ENCODE results near the gene ADRA2A.

Gene ADRA2A

DNA sequence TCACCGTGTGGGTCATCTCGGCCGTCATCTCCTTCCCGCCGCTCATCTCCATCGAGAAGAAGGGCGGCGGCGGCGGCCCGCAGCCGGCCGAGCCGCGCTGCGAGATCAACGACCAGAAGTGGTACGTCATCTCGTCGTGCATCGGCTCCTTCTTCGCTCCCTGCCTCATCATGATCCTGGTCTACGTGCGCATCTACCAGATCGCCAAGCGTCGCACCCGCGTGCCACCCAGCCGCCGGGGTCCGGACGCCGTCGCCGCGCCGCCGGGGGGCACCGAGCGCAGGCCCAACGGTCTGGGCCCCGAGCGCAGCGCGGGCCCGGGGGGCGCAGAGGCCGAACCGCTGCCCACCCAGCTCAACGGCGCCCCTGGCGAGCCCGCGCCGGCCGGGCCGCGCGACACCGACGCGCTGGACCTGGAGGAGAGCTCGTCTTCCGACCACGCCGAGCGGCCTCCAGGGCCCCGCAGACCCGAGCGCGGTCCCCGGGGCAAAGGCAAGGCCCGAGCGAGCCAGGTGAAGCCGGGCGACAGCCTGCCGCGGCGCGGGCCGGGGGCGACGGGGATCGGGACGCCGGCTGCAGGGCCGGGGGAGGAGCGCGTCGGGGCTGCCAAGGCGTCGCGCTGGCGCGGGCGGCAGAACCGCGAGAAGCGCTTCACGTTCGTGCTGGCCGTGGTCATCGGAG lies 1.8 kb downstream of the ADRA2A start:
- no peak for TF ChIP-seq POLR2A (IDR thresholded peaks at IDR 0.05; ENCODE audit: low read depth, low read length)
- DNase-seq (ENCODE audit: insufficient read length, low spot score) (no peak), FAIRE-seq (no peak)

DNA sequence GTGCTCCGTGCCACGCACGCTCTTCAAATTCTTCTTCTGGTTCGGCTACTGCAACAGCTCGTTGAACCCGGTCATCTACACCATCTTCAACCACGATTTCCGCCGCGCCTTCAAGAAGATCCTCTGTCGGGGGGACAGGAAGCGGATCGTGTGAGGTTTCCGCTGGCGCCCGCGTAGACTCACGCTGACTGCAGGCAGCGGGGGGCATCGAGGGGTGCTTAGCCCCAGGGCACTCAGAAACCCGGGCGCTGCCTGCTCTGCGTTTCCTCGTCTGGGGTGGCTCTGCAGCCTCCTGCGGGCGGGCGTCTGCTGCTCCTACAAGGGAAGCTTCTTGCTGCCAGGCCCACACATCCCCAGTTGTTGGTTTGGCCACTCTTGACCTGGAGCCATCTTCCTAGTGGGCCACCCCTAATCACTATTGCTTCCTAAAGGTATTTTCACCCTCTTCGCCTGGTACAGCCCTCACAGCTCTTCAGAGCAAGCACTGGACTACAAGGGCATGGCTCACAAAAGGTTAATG lies 2.5 kb downstream of the ADRA2A start:
- FAIRE-seq (no peak), DNase-seq (ENCODE audit: insufficient read length, low spot score) (no peak)
- no peak for TF ChIP-seq POLR2A (IDR thresholded peaks at IDR 0.05; ENCODE audit: low read depth, low read length)

DNA sequence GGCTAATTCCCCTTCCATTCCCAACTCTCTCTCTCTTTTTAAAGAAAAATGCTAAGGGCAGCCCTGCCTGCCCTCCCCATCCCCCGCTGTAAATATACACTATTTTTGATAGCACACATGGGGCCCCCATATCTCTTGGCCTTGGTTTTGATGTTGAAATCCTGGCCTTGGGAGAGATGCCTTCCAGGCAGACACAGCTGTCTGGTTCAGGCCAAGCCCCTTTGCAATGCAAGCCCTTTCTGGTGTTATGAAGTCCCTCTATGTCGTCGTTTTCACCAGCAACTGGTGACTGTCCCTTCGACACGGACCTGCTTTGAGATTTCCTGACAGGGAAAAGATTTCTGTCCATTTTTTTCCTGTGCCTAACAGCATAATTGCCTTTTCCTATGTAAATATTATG lies 3.0 kb downstream of the ADRA2A start:
- DNase-seq (ENCODE audit: insufficient read length, low spot score) = no peak
- no peak for TF ChIP-seq POLR2A (IDR thresholded peaks at IDR 0.05; ENCODE audit: low read depth, low read length)
- FAIRE-seq = no peak

DNA sequence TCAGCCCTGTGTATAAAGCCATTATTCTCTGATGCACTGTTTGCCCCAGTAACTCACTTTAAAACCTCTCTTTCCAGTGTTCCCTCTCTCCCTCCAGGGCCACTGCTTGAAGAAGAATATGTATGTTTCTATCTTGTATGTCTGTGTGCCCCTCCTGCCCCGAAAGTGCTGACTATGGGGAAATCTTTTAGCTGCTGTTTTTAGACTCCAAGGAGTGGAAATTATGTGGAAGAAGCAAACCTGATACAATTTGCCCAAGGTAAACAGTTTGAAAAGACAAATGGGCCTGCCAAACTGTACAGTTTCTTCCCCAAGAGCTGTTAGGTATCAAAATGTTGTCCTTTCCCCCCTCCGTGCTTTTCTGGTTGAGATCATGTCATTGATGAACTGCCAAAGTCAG lies 3.4 kb downstream of the ADRA2A start:
- FAIRE-seq (no peak), DNase-seq (ENCODE audit: insufficient read length, low spot score) (no peak)
- no peak for TF ChIP-seq POLR2A (IDR thresholded peaks at IDR 0.05; ENCODE audit: low read depth, low read length)

DNA sequence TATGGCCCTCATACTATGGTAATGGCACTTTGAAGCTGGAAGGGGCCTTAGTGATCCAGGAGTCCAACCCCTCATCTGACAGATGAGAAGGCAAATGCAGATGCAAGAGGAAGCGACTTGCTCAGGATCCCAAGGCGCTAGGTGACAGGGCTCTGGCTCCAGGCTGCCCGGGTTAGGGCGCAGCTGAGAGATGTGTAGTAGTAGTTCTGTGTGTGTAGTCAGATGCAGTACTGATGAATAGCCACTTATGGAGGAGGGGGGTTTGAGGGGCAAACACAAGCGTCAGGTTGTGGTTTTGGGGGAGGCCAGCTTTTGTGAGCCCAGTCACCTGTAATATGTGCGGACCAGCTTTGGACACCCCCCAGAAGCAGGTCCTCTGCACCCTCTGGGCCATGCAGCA lies 4.8 kb downstream of the ADRA2A start:
- DNase-seq (ENCODE audit: insufficient read length, low spot score) = no peak
- FAIRE-seq = no peak
- TF ChIP-seq POLR2A (IDR thresholded peaks at IDR 0.05; ENCODE audit: low read depth, low read length) = no peak

DNA sequence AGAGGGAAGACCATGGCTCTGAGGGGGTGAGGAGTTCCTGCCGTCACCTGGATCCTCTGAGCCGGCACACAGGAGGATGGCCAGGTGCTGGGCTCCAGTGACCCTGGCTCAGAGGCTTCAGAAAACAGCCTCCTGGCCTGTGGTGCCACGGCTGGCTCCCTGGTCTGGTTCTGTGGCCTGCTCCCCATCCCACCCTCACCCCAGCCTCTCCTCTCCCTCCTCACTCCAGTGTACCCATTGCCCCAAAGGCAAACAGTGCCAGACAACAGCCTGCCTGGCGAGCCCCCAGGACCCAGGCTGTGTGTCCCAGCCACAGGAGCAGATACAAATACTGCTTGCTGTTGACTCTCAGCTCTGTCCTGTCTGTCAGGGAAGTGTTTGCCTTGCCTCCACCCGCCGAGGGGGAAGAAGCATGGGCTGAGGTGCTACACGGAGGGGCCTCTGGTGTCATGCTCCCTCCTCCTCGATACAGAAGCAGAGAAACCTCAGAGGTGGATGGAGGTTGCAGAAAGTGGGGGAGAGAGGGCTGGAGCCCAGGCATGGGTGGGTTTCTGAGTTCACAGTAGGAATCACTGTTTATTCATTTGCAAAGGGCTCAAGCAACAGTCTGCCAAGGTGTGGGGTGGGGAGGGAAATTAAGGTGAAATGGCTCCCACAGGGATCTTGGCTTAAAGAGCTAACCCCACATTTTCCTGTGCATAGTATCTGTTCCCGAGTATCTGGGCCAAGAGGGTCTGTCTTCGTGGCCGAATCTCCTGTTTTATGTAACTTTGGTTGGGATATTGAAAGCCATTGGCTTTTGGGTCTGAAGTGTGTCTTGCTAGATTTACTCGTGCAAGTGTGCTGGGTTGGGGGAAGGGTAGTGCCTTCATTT lies 5.5 kb downstream of the ADRA2A start:
- FAIRE-seq (no peak), DNase-seq (ENCODE audit: insufficient read length, low spot score) (no peak)
- TF ChIP-seq POLR2A (IDR thresholded peaks at IDR 0.05; ENCODE audit: low read depth, low read length) = no peak

DNA sequence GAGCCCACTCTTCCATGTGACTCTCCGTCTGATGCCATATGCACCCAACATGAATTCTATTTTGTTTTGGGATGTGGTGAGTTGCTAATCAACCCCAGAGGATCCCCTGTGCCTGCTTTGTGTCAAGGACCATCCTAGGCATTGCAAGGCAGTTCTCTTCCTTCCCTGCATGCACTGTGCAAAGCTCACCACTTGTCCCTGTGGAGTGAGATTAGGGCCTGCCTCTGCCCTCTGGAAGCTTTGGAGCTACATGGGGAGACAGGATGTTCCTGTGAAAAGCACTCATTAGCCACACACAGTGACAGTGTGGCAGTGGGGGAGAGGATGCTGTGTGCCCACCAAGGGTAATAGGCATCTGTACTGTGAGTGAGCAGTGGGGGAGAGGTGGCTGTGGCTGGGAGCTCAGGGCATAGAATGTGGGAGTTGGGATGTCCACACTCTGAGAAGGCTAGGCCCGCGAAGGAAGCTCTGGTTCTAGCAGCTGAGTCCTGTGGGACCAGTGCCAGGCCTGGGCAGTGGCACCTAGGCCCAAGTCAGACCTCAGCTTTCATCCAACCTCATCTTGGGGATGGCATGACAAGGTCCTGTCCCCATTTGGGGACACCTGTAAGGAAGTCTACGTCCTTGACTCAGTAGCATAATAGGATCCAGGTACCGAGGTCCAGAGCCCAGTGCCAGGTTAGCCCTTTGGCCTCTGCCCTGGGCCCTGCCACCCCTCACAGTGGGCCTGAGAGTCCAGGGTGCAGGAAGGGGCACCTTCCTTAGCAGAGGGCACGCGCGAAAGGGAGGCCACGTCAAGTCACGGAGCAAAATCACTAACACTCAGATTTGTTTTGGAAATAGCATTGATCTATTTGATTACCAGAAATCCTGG lies 6.6 kb downstream of the ADRA2A start:
- DNase-seq (ENCODE audit: insufficient read length, low spot score) = no peak
- FAIRE-seq = no peak
- TF ChIP-seq POLR2A (IDR thresholded peaks at IDR 0.05; ENCODE audit: low read depth, low read length) = no peak

DNA sequence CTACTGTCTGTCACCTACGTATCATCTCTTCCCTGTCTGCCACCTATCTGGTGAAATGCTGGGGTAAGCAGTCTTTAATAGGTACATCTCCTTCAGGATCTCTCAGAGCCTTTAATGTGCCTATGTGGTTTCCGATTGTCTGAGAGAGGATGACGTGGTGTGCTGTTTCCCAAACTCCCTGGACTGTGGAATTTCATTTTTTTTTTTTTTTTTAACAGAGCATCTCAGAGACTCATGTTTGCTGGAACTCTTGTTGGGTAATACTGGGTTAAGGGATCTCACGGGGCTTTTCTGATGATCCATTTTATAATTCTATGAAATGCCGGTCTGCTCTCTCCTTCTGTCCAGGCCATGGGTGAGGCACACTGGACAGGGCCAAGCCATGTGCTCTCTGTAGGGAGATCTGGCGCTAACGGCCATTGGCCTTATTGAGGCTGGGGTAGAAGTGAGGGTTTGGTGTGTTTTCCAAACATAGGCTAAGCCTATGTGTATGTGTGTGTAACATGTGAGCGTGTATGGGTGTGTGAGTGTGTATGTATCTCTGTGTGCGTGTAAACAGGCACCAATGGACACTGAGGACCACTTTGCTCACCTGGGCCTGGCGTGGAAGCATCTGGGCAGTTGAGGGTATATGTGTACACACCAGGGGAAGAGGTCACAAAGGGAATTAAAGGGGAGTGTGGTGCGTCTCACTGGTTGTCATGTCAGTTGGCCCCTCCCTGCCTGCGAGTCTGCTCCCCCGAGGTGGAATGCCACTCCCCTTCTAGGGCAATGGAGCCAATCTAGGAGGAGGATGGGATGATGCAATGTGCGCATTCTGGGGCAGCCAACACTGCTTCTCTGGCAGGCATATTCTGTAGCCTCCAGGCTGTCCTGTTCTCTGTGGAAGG lies 7.8 kb downstream of the ADRA2A start:
- TF ChIP-seq POLR2A (IDR thresholded peaks at IDR 0.05; ENCODE audit: low read depth, low read length) = no peak
- DNase-seq (ENCODE audit: insufficient read length, low spot score) (no peak), FAIRE-seq (no peak)

DNA sequence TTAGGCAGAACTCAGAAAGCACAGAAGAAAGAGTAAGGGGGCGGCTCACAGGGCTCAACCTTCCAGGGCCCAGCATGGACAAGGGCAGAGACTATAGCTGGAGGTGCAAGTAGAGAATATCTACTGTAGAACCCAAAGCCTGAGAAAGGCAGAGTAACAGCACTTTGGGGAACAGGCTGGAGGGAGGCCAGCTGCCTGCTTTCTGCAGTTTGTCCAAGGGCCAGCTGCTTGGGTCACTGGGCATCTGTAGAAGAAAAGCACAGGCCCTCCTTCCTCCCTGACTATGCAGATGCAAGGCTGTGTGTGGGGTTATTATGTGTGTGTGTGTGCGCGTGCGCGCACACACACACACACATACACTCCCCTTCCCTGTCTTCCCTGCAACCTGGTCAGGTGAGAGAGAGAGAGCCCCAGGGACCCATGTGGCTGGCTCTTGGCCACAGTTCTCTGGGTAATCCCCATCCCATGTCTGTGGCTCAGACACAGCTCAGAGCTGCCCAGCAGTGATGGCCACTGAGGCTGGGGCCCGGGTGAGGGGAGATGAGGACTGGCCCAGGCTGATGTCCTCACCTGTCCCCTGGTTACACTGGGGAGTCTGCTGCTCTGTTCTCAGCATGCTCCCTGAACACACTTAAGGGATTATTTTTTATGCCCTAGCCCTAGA lies 9.0 kb downstream of the ADRA2A start:
- DNase-seq (ENCODE audit: insufficient read length, low spot score) (no peak), FAIRE-seq (no peak)

DNA sequence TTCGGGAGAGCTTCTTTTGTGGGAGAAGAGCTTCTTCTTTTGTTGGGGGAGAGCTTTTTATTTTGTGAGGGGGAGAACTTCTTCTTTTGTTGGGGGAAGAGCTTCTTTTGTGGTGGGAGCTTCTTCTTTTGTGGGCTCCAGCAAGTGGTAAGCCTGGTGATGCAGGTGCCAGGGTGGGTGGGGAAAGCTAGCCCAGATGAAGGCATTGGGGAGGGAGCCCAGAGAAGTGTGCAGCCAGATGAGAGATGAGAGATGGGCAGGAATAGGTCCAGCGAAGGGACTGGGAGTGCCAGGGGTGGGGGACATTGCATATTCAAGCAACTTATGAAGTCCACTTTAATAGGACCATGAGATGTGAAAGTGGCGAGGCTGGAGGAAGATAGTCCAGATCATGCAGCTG lies 9.7 kb downstream of the ADRA2A start:
- FAIRE-seq = no peak

More for the DNA sequence above, 9.0 kb downstream of the ADRA2A start:
- TF ChIP-seq POLR2A (IDR thresholded peaks at IDR 0.05; ENCODE audit: low read depth, low read length) = no peak

DNA sequence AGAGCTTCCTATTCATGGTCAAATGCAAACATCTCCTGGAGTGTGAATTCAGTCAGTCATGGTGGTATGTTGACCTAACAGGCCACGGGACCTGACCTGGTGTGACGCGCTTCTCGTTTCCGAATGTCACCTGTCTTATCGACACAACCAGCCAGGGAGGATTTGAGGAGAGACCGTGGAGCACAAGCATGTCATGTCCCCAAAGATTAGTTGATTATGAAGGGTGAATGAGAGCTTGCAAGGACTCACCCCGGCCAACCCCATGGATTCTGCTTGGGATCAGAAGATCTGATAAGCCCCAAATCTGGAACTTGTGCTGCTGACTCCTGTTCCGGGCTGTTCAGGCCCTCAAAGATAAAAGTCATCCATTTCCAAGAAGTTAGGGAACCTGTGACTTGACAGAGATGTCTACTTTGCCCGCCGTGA lies 10.5 kb downstream of the ADRA2A start:
- no peak for TF ChIP-seq POLR2A (IDR thresholded peaks at IDR 0.05; ENCODE audit: low read depth, low read length)
- FAIRE-seq (no peak), DNase-seq (ENCODE audit: insufficient read length, low spot score) (no peak)

More for the DNA sequence above, 9.7 kb downstream of the ADRA2A start:
- no peak for TF ChIP-seq POLR2A (IDR thresholded peaks at IDR 0.05; ENCODE audit: low read depth, low read length)
- DNase-seq (ENCODE audit: insufficient read length, low spot score) = no peak

DNA sequence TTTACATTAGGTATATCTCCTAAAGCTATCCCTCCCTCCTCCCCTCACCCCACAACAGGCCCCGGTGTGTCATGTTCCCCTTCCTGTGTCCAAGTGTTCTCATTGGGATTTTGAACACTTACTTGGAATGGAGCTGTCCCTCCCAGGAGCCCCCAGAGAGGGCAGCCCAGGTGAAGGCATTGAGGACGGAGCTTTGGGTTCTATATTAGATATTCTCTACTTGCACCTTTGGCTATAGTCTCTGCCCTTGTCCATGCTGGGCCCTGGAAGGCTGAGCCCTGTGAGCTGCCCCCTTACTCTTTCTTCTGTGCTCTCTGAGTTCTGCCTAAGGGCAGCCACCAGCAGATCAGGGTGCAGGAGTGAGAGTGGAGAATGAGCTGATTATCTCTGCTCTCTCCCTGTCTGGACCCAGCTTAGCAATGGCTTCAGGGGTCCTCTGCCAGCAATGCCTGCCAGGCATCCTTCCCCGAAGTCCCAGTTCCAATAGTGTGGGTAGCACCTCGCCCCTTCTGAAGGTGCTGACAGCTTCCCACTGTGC lies 11.2 kb downstream of the ADRA2A start:
- TF ChIP-seq POLR2A (IDR thresholded peaks at IDR 0.05; ENCODE audit: low read depth, low read length) = no peak
- DNase-seq (ENCODE audit: insufficient read length, low spot score) (no peak), FAIRE-seq (no peak)
